B cell (primary cell): ENCODE results near the gene ERICH6B. TPM values are rescaled to one million over a fixed set of nuclear protein-coding genes. Genes with fewer than 3 reads are reported as not detected.

Experiments used
- ATAC-seq: fragments of 200-7000 bp; cut with Tn5 transposase; one replicate; pipeline ENCODE4 v1.10.0; 2021; ENCODE audit warnings: low read depth, mild to moderate bottlenecking, moderate number of reproducible peaks, moderate library complexity
- CTCF ChIA-PET: fragments of 350-600 bp; sonication (Branson Sonifier 250); formaldehyde crosslinking; loops from one replicate; lab custom pipeline; 2021; ENCODE audit warnings: antibody characterized with exemption, inconsistent platforms; lab: Charles Lee
- POLR2A ChIA-PET: fragments of 350-600 bp; sonication (Branson Sonifier 250); formaldehyde crosslinking; loops from one replicate; lab custom pipeline; 2021; ENCODE audit warnings: antibody characterized with exemption; lab: Charles Lee
- DNase-seq: peaks from one replicate; pipeline ENCODE4 v3.0.0; 2013
- H2AFZ ChIP-seq: 2 replicates; pipeline ENCODE4 v1.6.1; 2012; ENCODE audit warnings: mild to moderate bottlenecking, low read depth, low read length; ENCODE audit not compliant: insufficient read depth, poor library complexity, severe bottlenecking
- H3K27ac ChIP-seq, 2 donors: 1 replicate in 1 of 2; 2 replicates in 1 of 2; pipeline ENCODE4 v1.5.1; 2012 to 2013; ENCODE audit warnings: low read length in 2 of 2, mild to moderate bottlenecking in 2 of 2, moderate library complexity in 1 of 2
- H3K27me3 ChIP-seq, 4 experiments: fragments of 200-600 bp in 1 of 4; sonication (generic) in 1 of 4; replicated peaks in 1 of 4; 1 replicate in 2 of 4; 2 replicates in 2 of 4; pipeline versions ENCODE4 v1.6.1 to v1.7.0; 2013 to 2016; ENCODE audit warnings: low read length in 3 of 4, mild to moderate bottlenecking in 2 of 4, mixed read lengths in 1 of 4, moderate library complexity in 1 of 4; ENCODE audit not compliant: insufficient read depth in 4 of 4, control insufficient read depth in 3 of 4; ENCODE audit errors: control extremely low read depth in 1 of 4
- H3K36me3 ChIP-seq, 2 experiments: replicated peaks in 1 of 2; 1 replicate in 1 of 2; 2 replicates in 1 of 2; pipeline versions ENCODE4 v1.6.1 to v1.7.1; 2013; ENCODE audit warnings: low read length in 1 of 2; ENCODE audit not compliant: insufficient read depth in 2 of 2, control insufficient read depth in 1 of 2; ENCODE audit errors: control extremely low read depth in 1 of 2, extremely low read depth in 1 of 2
- H3K4me1 ChIP-seq, 2 donors: fragments of 200-600 bp in 1 of 2; sonication (generic) in 1 of 2; 1 replicate in 1 of 2; 2 replicates in 1 of 2; pipeline versions ENCODE4 v1.5.1 to v1.6.1; 2013 to 2017; ENCODE audit warnings: low read length in 2 of 2; ENCODE audit not compliant: control insufficient read depth in 2 of 2, insufficient read depth in 2 of 2
- H3K4me2 ChIP-seq: replicated peaks from 2 replicates; pipeline ENCODE3; 2012; ENCODE audit warnings: mild to moderate bottlenecking, low read depth, low read length; ENCODE audit not compliant: poor library complexity, severe bottlenecking
- H3K4me3 ChIP-seq, 5 experiments: fragments of 200-600 bp in 1 of 5; sonication (generic) in 1 of 5; 1 replicate in 3 of 5; 2 replicates in 2 of 5; pipeline versions ENCODE4 v1.5.1 to v1.7.0; 2011 to 2016; ENCODE audit warnings: low read length in 4 of 5, mild to moderate bottlenecking in 4 of 5, low read depth in 2 of 5, control low read depth in 1 of 5, moderate library complexity in 1 of 5; ENCODE audit not compliant: insufficient read depth in 1 of 5; ENCODE audit errors: control extremely low read depth in 1 of 5, extremely low read depth in 1 of 5
- H3K79me2 ChIP-seq: fragments of 200-600 bp; sonication (generic); one replicate; pipeline ENCODE4 v1.6.0; 2016; ENCODE audit warnings: low read length; ENCODE audit not compliant: control insufficient read depth, insufficient read depth
- H3K9ac ChIP-seq: fragments of 200-600 bp; sonication (generic); 2 replicates; pipeline ENCODE4 v1.6.1; 2017; ENCODE audit warnings: mild to moderate bottlenecking, low read length, moderate library complexity
- H3K9me3 ChIP-seq, 3 donors: one replicate each; pipeline versions ENCODE4 v1.6.1 to v1.7.1; 2013; ENCODE audit warnings: low read length in 2 of 3; ENCODE audit not compliant: control insufficient read depth in 2 of 3, insufficient read depth in 1 of 3; ENCODE audit errors: control extremely low read depth in 1 of 3
- H4K20me1 ChIP-seq: 2 replicates; pipeline ENCODE4 v1.6.0; 2012; ENCODE audit warnings: mild to moderate bottlenecking, low read length; ENCODE audit not compliant: insufficient read depth, control insufficient read depth, poor library complexity, severe bottlenecking
- H3K27ac Mint-ChIP-seq: one replicate; pipeline ENCODE4 v1.8.0; 2021; ENCODE audit warnings: mixed read lengths
- H3K27me3 Mint-ChIP-seq: one replicate; pipeline ENCODE4 v1.8.0; 2021; ENCODE audit warnings: mixed read lengths
- H3K4me1 Mint-ChIP-seq: one replicate; pipeline ENCODE4 v1.8.0; 2021; ENCODE audit warnings: mixed read lengths
- H3K4me3 Mint-ChIP-seq: one replicate; pipeline ENCODE4 v1.8.0; 2021; ENCODE audit warnings: mixed read lengths
- H3K9me3 Mint-ChIP-seq: one replicate; pipeline ENCODE4 v1.8.0; 2022; ENCODE audit warnings: mixed read lengths; ENCODE audit not compliant: insufficient read depth
- CTCF ChIP-seq: fragments of 200-600 bp; IDR thresholded peaks from one replicate; pipeline ENCODE4 v1.8.0; 2022; ENCODE audit warnings: antibody characterized with exemption, mild to moderate bottlenecking
- EZH2 ChIP-seq: IDR thresholded peaks from 2 replicates; pipeline ENCODE4 v1.6.1; 2012; ENCODE audit warnings: borderline replicate concordance, low read depth, mild to moderate bottlenecking, moderate library complexity, low read length; ENCODE audit not compliant: insufficient read depth, poor library complexity, severe bottlenecking
- WGBS: methylation state at CpG from one replicate; pipeline ENCODE4 v1.1.5; 2013; ENCODE audit warnings: missing lambda C conversion rate; ENCODE audit not compliant: insufficient coverage; 5-methylcytosine and 5-hydroxymethylcytosine counted together
- intact Hi-C: fragments of 100-400 bp; cut with micrococcal nuclease; formaldehyde crosslinking; loops from one replicate; pipeline ENCODE4 v1.10.0; 2022
- polyA plus RNA-seq: library from polyadenylated mRNA; depleted of rRNA; stranded (reverse); fragments of >200 nt; gene quantifications from 2 replicates; pipeline ENCODE4 v1.2.3, GENCODE V29; 2012
- total RNA-seq, 2 donors: library from RNA; stranded (reverse); fragments of 120-200 nt in 1 of 2; gene quantifications; 1 replicate in 1 of 2; 2 replicates in 1 of 2; pipeline versions ENCODE4 v1.2.3 to v1.2.4, GENCODE V29; 2013 to 2022

Gene ERICH6B
- total and polyA plus RNA-seq, 2 donors (not counting 1 experiment from before 2014, with no cell fraction given) = not detected

GRCh38 chr13:45534604-45535003, 80.9 kb downstream of the ERICH6B start:
- no peaks in the 10 kb centered on the region for H3K79me2 ChIP-seq
- ChIA-PET POLR2A (no interaction called here), CTCF (interaction anchor here (1.4 kb wide), 1 partner anchor 10 kb away, joined by 4 read pairs; no protein-coding TSS in a partner anchor)
- no peak overlapping the region for H3K4me3 ChIP-seq
- H3K4me2 ChIP-seq = no peak overlapping the region
- Mint-ChIP-seq H3K9me3 (no peaks in the 10 kb centered on the region), H3K4me3 (no peak overlapping the region), H3K4me1 (no peaks in the 10 kb centered on the region), H3K27me3 (no peaks in the 10 kb centered on the region), H3K27ac (no peak overlapping the region)
- H3K9ac ChIP-seq = no peak overlapping the region
- no peak overlapping the region for H2AFZ ChIP-seq
- no peak for TF ChIP-seq CTCF
- no peak for TF ChIP-seq EZH2
- H3K4me1 ChIP-seq = no peaks in the 10 kb centered on the region
- WGBS = 100% methylated on average over 2 of the region's 9 CpGs
- no peaks in the 10 kb centered on the region for H3K27me3 ChIP-seq
- ATAC-seq (no peak), DNase-seq (no peak)
- no peak overlapping the region for H3K27ac ChIP-seq
- intact Hi-C loops = no loop called here
- peaks cover 0 to 41% of the 10 kb centered on the region in 2 experiments for H3K36me3 ChIP-seq
- no peaks in the 10 kb centered on the region for H3K9me3 ChIP-seq
- H4K20me1 ChIP-seq = no peaks in the 10 kb centered on the region

GRCh38 chr13:45529758-45530157, 85.8 kb downstream of the ERICH6B start:
- Histone ChIP-seq H3K79me2 (no peaks in the 10 kb centered on the region), H3K4me3 (no peak overlapping the region), H4K20me1 (no peaks in the 10 kb centered on the region), H3K36me3 (peaks cover 0 to 63% of the 10 kb centered on the region in 2 experiments), H3K9ac (no peak overlapping the region), H3K4me2 (no peak overlapping the region), H3K9me3 (no peaks in the 10 kb centered on the region), H3K27me3 (no peaks in the 10 kb centered on the region), H3K27ac (no peak overlapping the region), H3K4me1 (no peaks in the 10 kb centered on the region), H2AFZ (no peak overlapping the region)
- intact Hi-C loops = no loop called here
- POLR2A ChIA-PET = no interaction called here
- Mint-ChIP-seq H3K4me3 (no peak overlapping the region), H3K4me1 (no peaks in the 10 kb centered on the region), H3K9me3 (no peaks in the 10 kb centered on the region), H3K27me3 (no peaks in the 10 kb centered on the region), H3K27ac (no peak overlapping the region)
- no peak for DNase-seq
- CTCF ChIA-PET = interaction anchor here (0.7 kb wide), 1 partner anchor 20 kb away, joined by 3 read pairs; no protein-coding TSS in a partner anchor
- TF ChIP-seq EZH2 (no peak), CTCF (no peak)
- no CpG with 5 or more reads among the region's 3 CpGs for WGBS
- no peak for ATAC-seq
